Astrocyte (in vitro differentiated cells and primary cell): Measurements from ENCODE around the gene CDC40. TPM values are rescaled to one million over a fixed set of nuclear protein-coding genes. Genes with fewer than 3 reads are reported as not detected.

ENCODE experiments used
- DNase-seq: peaks from one replicate; pipeline ENCODE4 v3.0.0-alpha.2; 2010; ENCODE audit warnings: low read depth
- FAIRE-seq: peaks from 2 replicates; lab custom pipeline; 2011; peaks lifted over from hg19 to GRCh38; lab: Jason Lieb, UNC
- H2AFZ ChIP-seq: 2 replicates; pipeline ENCODE4 v1.6.0; 2012; ENCODE audit warnings: low read depth, low read length, inconsistent platforms
- H3K27ac ChIP-seq: 2 replicates; pipeline ENCODE4 v1.5.1; 2011; ENCODE audit warnings: low read depth, low read length, inconsistent platforms
- H3K27me3 ChIP-seq: 2 replicates; pipeline ENCODE4 v1.6.0; 2011; ENCODE audit warnings: low read length, inconsistent platforms; ENCODE audit not compliant: insufficient read depth
- H3K36me3 ChIP-seq: 2 replicates; pipeline ENCODE4 v1.5.1; 2011; ENCODE audit warnings: low read length, inconsistent platforms; ENCODE audit not compliant: insufficient read depth
- H3K4me1 ChIP-seq: 2 replicates; pipeline ENCODE4 v1.5.1; 2011; ENCODE audit warnings: low read length, inconsistent platforms; ENCODE audit not compliant: insufficient read depth
- H3K4me2 ChIP-seq: 2 replicates; pipeline ENCODE4 v1.6.0; 2012; ENCODE audit warnings: low read length, inconsistent platforms
- H3K4me3 ChIP-seq: 2 replicates; pipeline ENCODE4 v1.5.1; 2011; ENCODE audit warnings: low read depth, mild to moderate bottlenecking, low read length, inconsistent platforms; ENCODE audit not compliant: insufficient read depth
- H3K79me2 ChIP-seq: 2 replicates; pipeline ENCODE4 v1.6.0; 2012; ENCODE audit warnings: mild to moderate bottlenecking, low read length, inconsistent platforms; ENCODE audit not compliant: insufficient read depth
- H3K9ac ChIP-seq: 2 replicates; pipeline ENCODE4 v1.6.0; 2012; ENCODE audit warnings: mild to moderate bottlenecking, low read length, inconsistent platforms
- H3K9me3 ChIP-seq: 2 replicates; pipeline ENCODE4 v1.5.1; 2012; ENCODE audit warnings: low read depth, mild to moderate bottlenecking, low read length, inconsistent platforms; ENCODE audit not compliant: insufficient read depth
- H4K20me1 ChIP-seq: 2 replicates; pipeline ENCODE4 v1.6.0; 2012; ENCODE audit warnings: low read length, inconsistent platforms; ENCODE audit not compliant: insufficient read depth
- H3K27ac Mint-ChIP-seq: one replicate; pipeline ENCODE4 v1.8.0; 2021; ENCODE audit warnings: mild to moderate bottlenecking, mixed read lengths; ENCODE audit not compliant: unreplicated experiment
- H3K27me3 Mint-ChIP-seq: one replicate; pipeline ENCODE4 v1.8.0; 2021; ENCODE audit warnings: low read depth, mixed read lengths; ENCODE audit not compliant: unreplicated experiment
- H3K36me3 Mint-ChIP-seq: one replicate; pipeline ENCODE4 v1.8.0; 2021; ENCODE audit warnings: low read depth, mixed read lengths; ENCODE audit not compliant: unreplicated experiment
- H3K4me1 Mint-ChIP-seq: one replicate; pipeline ENCODE4 v1.8.0; 2021; ENCODE audit warnings: low read depth, mixed read lengths; ENCODE audit not compliant: unreplicated experiment
- H3K4me3 Mint-ChIP-seq: one replicate; pipeline ENCODE4 v1.8.0; 2021; ENCODE audit warnings: mild to moderate bottlenecking, moderate library complexity, mixed read lengths; ENCODE audit not compliant: unreplicated experiment
- H3K9me3 Mint-ChIP-seq: one replicate; pipeline ENCODE4 v1.8.0; 2021; ENCODE audit warnings: mild to moderate bottlenecking, mixed read lengths; ENCODE audit not compliant: unreplicated experiment
- EZH2 ChIP-seq: IDR thresholded peaks from 2 replicates; pipeline ENCODE4 v1.6.1; 2012; ENCODE audit warnings: mild to moderate bottlenecking, low read length, inconsistent platforms; ENCODE audit not compliant: insufficient read depth
- total RNA-seq: library from RNA; stranded (reverse); gene quantifications from 2 replicates; pipeline ENCODE4 v1.2.1, GENCODE V29; 2021
- TF ChIP-seq, protein P1 (sequence below): IDR thresholded peaks from 2 replicates; pipeline ENCODE4 v1.5.1; 2011; ENCODE audit warnings: low read depth, mild to moderate bottlenecking, inconsistent platforms, low read length, moderate library complexity; ENCODE audit not compliant: insufficient read depth

Gene CDC40
- total RNA-seq, 1 donor from 2014 or later, result 18.7 TPM

DNA sequence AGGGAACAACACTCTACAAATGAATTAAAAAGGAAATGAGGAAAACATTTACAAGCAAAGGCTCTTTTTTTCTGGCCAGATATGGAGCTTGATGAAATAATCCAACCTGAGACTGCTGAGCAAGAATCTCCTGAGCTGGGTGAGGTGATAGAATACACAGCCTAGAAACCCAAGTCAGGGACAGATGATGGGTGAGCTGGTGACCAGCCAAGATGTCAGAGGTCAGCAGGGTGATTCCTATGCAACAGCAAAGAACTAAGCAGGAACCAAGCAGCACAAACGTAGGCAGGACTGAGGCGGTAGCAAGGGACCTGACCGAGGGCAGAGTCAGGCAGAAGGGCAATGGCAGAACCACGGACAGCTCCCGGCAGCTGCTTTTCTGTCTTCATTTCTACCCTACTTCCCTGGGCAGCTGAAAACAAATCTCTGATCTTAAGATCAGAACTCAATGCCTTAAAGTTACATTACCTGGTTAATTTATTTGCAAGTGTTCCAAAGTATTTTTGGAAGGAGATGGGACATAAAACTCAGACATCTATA, 75.1 kb downstream of the CDC40 start:
- Histone ChIP-seq H3K4me3 (no peak overlapping the region), H3K9ac (no peak overlapping the region), H3K4me2 (no peak overlapping the region), H3K27ac (no peak overlapping the region), H3K9me3 (no peaks in the 10 kb centered on the region), H4K20me1 (no peaks in the 10 kb centered on the region), H2AFZ (no peak overlapping the region), H3K79me2 (no peaks in the 10 kb centered on the region), H3K4me1 (no peaks in the 10 kb centered on the region), H3K36me3 (no peaks in the 10 kb centered on the region), H3K27me3 (no peaks in the 10 kb centered on the region)
- Mint-ChIP-seq H3K27me3 (no peaks in the 10 kb centered on the region), H3K4me3 (no peak overlapping the region), H3K4me1 (no peaks in the 10 kb centered on the region), H3K36me3 (peaks cover 1% of the 10 kb centered on the region), H3K9me3 (peaks cover 5% of the 10 kb centered on the region), H3K27ac (no peak overlapping the region)
- TF ChIP-seq, protein P1, sequence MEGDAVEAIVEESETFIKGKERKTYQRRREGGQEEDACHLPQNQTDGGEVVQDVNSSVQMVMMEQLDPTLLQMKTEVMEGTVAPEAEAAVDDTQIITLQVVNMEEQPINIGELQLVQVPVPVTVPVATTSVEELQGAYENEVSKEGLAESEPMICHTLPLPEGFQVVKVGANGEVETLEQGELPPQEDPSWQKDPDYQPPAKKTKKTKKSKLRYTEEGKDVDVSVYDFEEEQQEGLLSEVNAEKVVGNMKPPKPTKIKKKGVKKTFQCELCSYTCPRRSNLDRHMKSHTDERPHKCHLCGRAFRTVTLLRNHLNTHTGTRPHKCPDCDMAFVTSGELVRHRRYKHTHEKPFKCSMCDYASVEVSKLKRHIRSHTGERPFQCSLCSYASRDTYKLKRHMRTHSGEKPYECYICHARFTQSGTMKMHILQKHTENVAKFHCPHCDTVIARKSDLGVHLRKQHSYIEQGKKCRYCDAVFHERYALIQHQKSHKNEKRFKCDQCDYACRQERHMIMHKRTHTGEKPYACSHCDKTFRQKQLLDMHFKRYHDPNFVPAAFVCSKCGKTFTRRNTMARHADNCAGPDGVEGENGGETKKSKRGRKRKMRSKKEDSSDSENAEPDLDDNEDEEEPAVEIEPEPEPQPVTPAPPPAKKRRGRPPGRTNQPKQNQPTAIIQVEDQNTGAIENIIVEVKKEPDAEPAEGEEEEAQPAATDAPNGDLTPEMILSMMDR, result no peak
- TF ChIP-seq EZH2, result no peak
- DNase-seq (no peak), FAIRE-seq (no peak)

DNA sequence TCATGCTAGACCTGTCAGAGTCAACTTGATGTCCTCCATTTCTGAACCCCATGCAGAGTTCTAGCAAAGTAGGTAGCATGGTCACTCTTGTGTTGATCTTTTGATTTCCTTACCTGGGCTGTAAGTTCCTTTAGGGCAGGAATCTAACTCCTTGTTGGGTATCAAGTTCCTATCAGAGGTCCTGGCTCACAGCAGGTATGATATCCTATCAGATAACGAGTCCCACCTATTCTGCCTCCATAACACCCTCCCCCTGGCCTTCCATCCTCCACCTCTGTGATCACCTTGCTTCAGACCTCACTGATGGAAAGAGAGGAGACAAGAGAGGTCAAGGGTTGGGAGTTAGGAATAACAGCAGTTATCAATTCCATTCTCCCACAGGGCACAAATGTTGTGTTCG, 76.1 kb downstream of the CDC40 start:
- Histone ChIP-seq H3K9ac (no peak overlapping the region), H3K4me1 (no peaks in the 10 kb centered on the region)
- no peak for DNase-seq

DNA sequence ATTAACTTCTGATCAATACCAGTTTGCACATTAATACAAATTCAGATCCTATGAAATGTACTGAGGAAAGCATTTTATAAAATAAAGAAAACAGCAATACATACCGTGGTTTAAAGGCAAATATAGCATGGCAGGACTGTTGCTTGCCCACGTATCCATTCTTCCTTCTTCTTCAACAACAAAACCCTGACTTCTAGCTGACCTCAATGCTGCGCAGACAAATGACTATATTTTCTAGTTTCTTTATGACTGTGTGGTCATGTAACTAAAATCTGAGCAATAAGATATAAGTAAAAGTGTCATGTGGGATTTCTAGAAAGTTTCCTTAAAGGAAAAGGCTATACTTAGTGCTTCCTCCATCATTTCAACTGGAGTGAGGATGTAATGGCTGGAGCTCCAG, 85.0 kb downstream of the CDC40 start:
- no peak for DNase-seq
- no peak for FAIRE-seq
- no peaks in the 10 kb centered on the region for H3K27me3 Mint-ChIP-seq

More for the DNA sequence above, 76.1 kb downstream of the CDC40 start:
- no peak overlapping the region for H3K27ac Mint-ChIP-seq
- FAIRE-seq, result no peak
- no peaks in the 10 kb centered on the region for H3K4me1 Mint-ChIP-seq
- no peaks in the 10 kb centered on the region for H3K9me3 ChIP-seq
- no peaks in the 10 kb centered on the region for H3K36me3 Mint-ChIP-seq
- no peak overlapping the region for H2AFZ ChIP-seq
- no peak overlapping the region for H3K4me3 ChIP-seq
- no peaks in the 10 kb centered on the region for H4K20me1 ChIP-seq
- no peaks in the 10 kb centered on the region for H3K79me2 ChIP-seq
- TF ChIP-seq EZH2, result no peak
- TF ChIP-seq, protein P1, result no peak
- no peaks in the 10 kb centered on the region for H3K27me3 Mint-ChIP-seq
- peaks cover 10% of the 10 kb centered on the region for H3K9me3 Mint-ChIP-seq
- no peak overlapping the region for H3K4me3 Mint-ChIP-seq
- no peak overlapping the region for H3K4me2 ChIP-seq
- H3K27ac ChIP-seq, result no peak overlapping the region
- no peaks in the 10 kb centered on the region for H3K27me3 ChIP-seq
- no peaks in the 10 kb centered on the region for H3K36me3 ChIP-seq

More for the DNA sequence above, 85.0 kb downstream of the CDC40 start:
- Mint-ChIP-seq H3K27ac (no peak overlapping the region), H3K36me3 (no peaks in the 10 kb centered on the region), H3K9me3 (peaks cover 6% of the 10 kb centered on the region), H3K4me3 (no peak overlapping the region), H3K4me1 (peaks cover 11% of the 10 kb centered on the region)
- H3K36me3 ChIP-seq, result no peaks in the 10 kb centered on the region
- H3K27me3 ChIP-seq, result no peaks in the 10 kb centered on the region
- no peaks in the 10 kb centered on the region for H4K20me1 ChIP-seq
- H3K27ac ChIP-seq, result no peak overlapping the region
- H3K4me1 ChIP-seq, result no peaks in the 10 kb centered on the region
- H3K4me3 ChIP-seq, result no peak overlapping the region
- H2AFZ ChIP-seq, result no peak overlapping the region
- no peaks in the 10 kb centered on the region for H3K79me2 ChIP-seq
- TF ChIP-seq EZH2, result no peak
- TF ChIP-seq, protein P1, result no peak
- no peak overlapping the region for H3K4me2 ChIP-seq
- H3K9me3 ChIP-seq, result no peaks in the 10 kb centered on the region
- no peak overlapping the region for H3K9ac ChIP-seq
